Measurements from ENCODE around the gene NCK2.
A peak's percentile ranks its signal among the peaks of the same experiment; 100 is the strongest.

NCK2 gene

GRCh38 chr2:105812180-105813044 is 67.7 kb downstream of the NCK2 start:
- H3K9ac ChIP-seq (ENCODE audit: low read depth, low read length), result no peak overlapping the region
- H3K9me3 ChIP-seq (replicated peaks; ENCODE audit: low read length), result no peaks in the 10 kb centered on the region
- peaks cover 9% of the 10 kb centered on the region for H3K36me3 ChIP-seq (ENCODE audit: insufficient read depth, low read length)
- H3K4me2 ChIP-seq (ENCODE audit: low read length), result peak overlapping the region; percentile 58
- H3K4me1 ChIP-seq (ENCODE audit: control insufficient read depth, insufficient read depth, low read length), result peaks cover 23% of the 10 kb centered on the region
- H3K27me3 ChIP-seq (ENCODE audit: control insufficient read depth, insufficient read depth, low read length), result no peaks in the 10 kb centered on the region
- no peak overlapping the region for H3K4me3 ChIP-seq (ENCODE audit: low read length)

GRCh38 chr2:105813045-105813315 is 68.3 kb downstream of the NCK2 start:
- no peak overlapping the region for H3K4me3 ChIP-seq (ENCODE audit: low read length)
- H3K9ac ChIP-seq (ENCODE audit: low read depth, low read length), result no peak overlapping the region
- H3K9me3 ChIP-seq (replicated peaks; ENCODE audit: low read length), result no peaks in the 10 kb centered on the region
- H3K36me3 ChIP-seq (ENCODE audit: insufficient read depth, low read length), result peaks cover 9% of the 10 kb centered on the region
- no peaks in the 10 kb centered on the region for H3K27me3 ChIP-seq (ENCODE audit: control insufficient read depth, insufficient read depth, low read length)
- no peak overlapping the region for H3K4me2 ChIP-seq (ENCODE audit: low read length)
- peaks cover 23% of the 10 kb centered on the region for H3K4me1 ChIP-seq (ENCODE audit: control insufficient read depth, insufficient read depth, low read length)

GRCh38 chr2:105813405-105813804 is 68.7 kb downstream of the NCK2 start:
- Histone ChIP-seq H3K9ac (ENCODE audit: low read depth, low read length) (no peak overlapping the region), H3K36me3 (ENCODE audit: insufficient read depth, low read length) (peaks cover 9% of the 10 kb centered on the region), H3K4me2 (ENCODE audit: low read length) (no peak overlapping the region), H3K27me3 (ENCODE audit: control insufficient read depth, insufficient read depth, low read length) (no peaks in the 10 kb centered on the region), H3K4me1 (ENCODE audit: control insufficient read depth, insufficient read depth, low read length) (peaks cover 23% of the 10 kb centered on the region), H3K9me3 (replicated peaks; ENCODE audit: low read length) (no peaks in the 10 kb centered on the region), H3K4me3 (ENCODE audit: low read length) (no peak overlapping the region)

GRCh38 chr2:105814291-105814940 is 69.7 kb downstream of the NCK2 start:
- Histone ChIP-seq H3K9ac (ENCODE audit: low read depth, low read length) (no peak overlapping the region), H3K4me3 (ENCODE audit: low read length) (no peak overlapping the region), H3K36me3 (ENCODE audit: insufficient read depth, low read length) (peaks cover 9% of the 10 kb centered on the region), H3K4me2 (ENCODE audit: low read length) (peak overlapping the region; percentile 5), H3K9me3 (replicated peaks; ENCODE audit: low read length) (no peaks in the 10 kb centered on the region), H3K4me1 (ENCODE audit: control insufficient read depth, insufficient read depth, low read length) (peaks cover 23% of the 10 kb centered on the region), H3K27me3 (ENCODE audit: control insufficient read depth, insufficient read depth, low read length) (no peaks in the 10 kb centered on the region)

GRCh38 chr2:105815401-105815800 is 70.7 kb downstream of the NCK2 start:
- H3K4me1 ChIP-seq (ENCODE audit: control insufficient read depth, insufficient read depth, low read length), result peaks cover 23% of the 10 kb centered on the region
- H3K4me3 ChIP-seq (ENCODE audit: low read length), result no peak overlapping the region
- no peak overlapping the region for H3K4me2 ChIP-seq (ENCODE audit: low read length)
- H3K9me3 ChIP-seq (replicated peaks; ENCODE audit: low read length), result no peaks in the 10 kb centered on the region
- peaks cover 9% of the 10 kb centered on the region for H3K36me3 ChIP-seq (ENCODE audit: insufficient read depth, low read length)
- H3K27me3 ChIP-seq (ENCODE audit: control insufficient read depth, insufficient read depth, low read length), result no peaks in the 10 kb centered on the region
- no peak overlapping the region for H3K9ac ChIP-seq (ENCODE audit: low read depth, low read length)

GRCh38 chr2:105820151-105820550 is 75.4 kb downstream of the NCK2 start:
- Histone ChIP-seq H3K4me1 (ENCODE audit: control insufficient read depth, insufficient read depth, low read length) (peaks cover 11% of the 10 kb centered on the region), H3K9ac (ENCODE audit: low read depth, low read length) (no peak overlapping the region), H3K27me3 (ENCODE audit: control insufficient read depth, insufficient read depth, low read length) (no peaks in the 10 kb centered on the region), H3K4me3 (ENCODE audit: low read length) (no peak overlapping the region), H3K36me3 (ENCODE audit: insufficient read depth, low read length) (peaks cover 9% of the 10 kb centered on the region), H3K9me3 (replicated peaks; ENCODE audit: low read length) (no peaks in the 10 kb centered on the region), H3K4me2 (ENCODE audit: low read length) (no peak overlapping the region)

- no peaks in the 10 kb centered on the region for H3K9me3 ChIP-seq (replicated peaks; ENCODE audit: low read length)
- H3K9ac ChIP-seq (ENCODE audit: low read depth, low read length), result no peak overlapping the region
- H3K4me1 ChIP-seq (ENCODE audit: control insufficient read depth, insufficient read depth, low read length), result peaks cover 11% of the 10 kb centered on the region
- peaks cover 9% of the 10 kb centered on the region for H3K36me3 ChIP-seq (ENCODE audit: insufficient read depth, low read length)
- no peak overlapping the region for H3K4me2 ChIP-seq (ENCODE audit: low read length)
- no peaks in the 10 kb centered on the region for H3K27me3 ChIP-seq (ENCODE audit: control insufficient read depth, insufficient read depth, low read length)
- no peak overlapping the region for H3K4me3 ChIP-seq (ENCODE audit: low read length)
Observed at GRCh38 chr2:105820691-105821090, 76.0 kb downstream of the NCK2 start.

- Histone ChIP-seq H3K36me3 (ENCODE audit: insufficient read depth, low read length) (peaks cover 8% of the 10 kb centered on the region), H3K9ac (ENCODE audit: low read depth, low read length) (no peak overlapping the region), H3K4me1 (ENCODE audit: control insufficient read depth, insufficient read depth, low read length) (peaks cover 11% of the 10 kb centered on the region), H3K9me3 (replicated peaks; ENCODE audit: low read length) (no peaks in the 10 kb centered on the region), H3K4me3 (ENCODE audit: low read length) (no peak overlapping the region), H3K4me2 (ENCODE audit: low read length) (no peak overlapping the region), H3K27me3 (ENCODE audit: control insufficient read depth, insufficient read depth, low read length) (no peaks in the 10 kb centered on the region)
Observed at GRCh38 chr2:105821428-105822125, 76.9 kb downstream of the NCK2 start.

GRCh38 chr2:105822186-105822585 is 77.5 kb downstream of the NCK2 start:
- Histone ChIP-seq H3K4me3 (ENCODE audit: low read length) (no peak overlapping the region), H3K27me3 (ENCODE audit: control insufficient read depth, insufficient read depth, low read length) (no peaks in the 10 kb centered on the region), H3K9ac (ENCODE audit: low read depth, low read length) (no peak overlapping the region), H3K4me1 (ENCODE audit: control insufficient read depth, insufficient read depth, low read length) (peaks cover 11% of the 10 kb centered on the region), H3K36me3 (ENCODE audit: insufficient read depth, low read length) (peaks cover 2% of the 10 kb centered on the region), H3K9me3 (replicated peaks; ENCODE audit: low read length) (no peaks in the 10 kb centered on the region), H3K4me2 (ENCODE audit: low read length) (no peak overlapping the region)

- Histone ChIP-seq H3K9me3 (replicated peaks; ENCODE audit: low read length) (no peaks in the 10 kb centered on the region), H3K4me1 (ENCODE audit: control insufficient read depth, insufficient read depth, low read length) (peaks cover 11% of the 10 kb centered on the region), H3K4me2 (ENCODE audit: low read length) (no peak overlapping the region), H3K9ac (ENCODE audit: low read depth, low read length) (no peak overlapping the region), H3K4me3 (ENCODE audit: low read length) (no peak overlapping the region), H3K27me3 (ENCODE audit: control insufficient read depth, insufficient read depth, low read length) (no peaks in the 10 kb centered on the region), H3K36me3 (ENCODE audit: insufficient read depth, low read length) (no peaks in the 10 kb centered on the region)
Observed at GRCh38 chr2:105824446-105824845, 79.7 kb downstream of the NCK2 start.

- Histone ChIP-seq H3K4me1 (ENCODE audit: control insufficient read depth, insufficient read depth, low read length) (peaks cover 11% of the 10 kb centered on the region), H3K36me3 (ENCODE audit: insufficient read depth, low read length) (no peaks in the 10 kb centered on the region), H3K9me3 (replicated peaks; ENCODE audit: low read length) (no peaks in the 10 kb centered on the region), H3K4me3 (ENCODE audit: low read length) (no peak overlapping the region), H3K4me2 (ENCODE audit: low read length) (no peak overlapping the region), H3K9ac (ENCODE audit: low read depth, low read length) (no peak overlapping the region), H3K27me3 (ENCODE audit: control insufficient read depth, insufficient read depth, low read length) (no peaks in the 10 kb centered on the region)
Observed at GRCh38 chr2:105827351-105828096, 82.8 kb downstream of the NCK2 start.

Data from skeletal muscle satellite cell (primary cell).